HG02938 (cell line): ENCODE measurements around the gene SPOCK3.

Experiments
- ATAC-seq: cut with Tn5 transposase; IDR thresholded peaks from one replicate; pipeline ENCODE4 v1.9.1; 2021; ENCODE audit warnings: mild to moderate bottlenecking, moderate library complexity; ENCODE audit not compliant: unreplicated experiment

SPOCK3 gene

DNA sequence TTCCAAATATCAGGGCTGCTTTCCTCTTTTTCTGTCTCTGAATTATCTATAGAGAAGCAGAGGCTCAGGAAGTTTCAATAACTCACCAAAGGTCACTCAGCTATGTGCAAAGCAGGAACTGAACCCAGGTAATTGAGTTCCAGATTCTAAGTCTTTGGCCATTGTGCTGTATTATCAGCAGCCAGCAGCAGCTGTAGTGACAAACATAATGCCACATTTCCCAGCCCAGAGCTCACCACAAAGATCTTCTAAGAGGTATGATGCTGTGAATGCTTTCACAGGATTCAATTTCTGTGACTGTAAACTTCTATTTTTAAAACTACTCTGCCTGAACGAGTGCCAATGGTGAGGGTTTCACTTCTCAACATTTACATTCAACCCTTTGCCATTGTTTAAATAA lies 56.4 kb downstream of the SPOCK3 start:
- ATAC-seq, result no peak

DNA sequence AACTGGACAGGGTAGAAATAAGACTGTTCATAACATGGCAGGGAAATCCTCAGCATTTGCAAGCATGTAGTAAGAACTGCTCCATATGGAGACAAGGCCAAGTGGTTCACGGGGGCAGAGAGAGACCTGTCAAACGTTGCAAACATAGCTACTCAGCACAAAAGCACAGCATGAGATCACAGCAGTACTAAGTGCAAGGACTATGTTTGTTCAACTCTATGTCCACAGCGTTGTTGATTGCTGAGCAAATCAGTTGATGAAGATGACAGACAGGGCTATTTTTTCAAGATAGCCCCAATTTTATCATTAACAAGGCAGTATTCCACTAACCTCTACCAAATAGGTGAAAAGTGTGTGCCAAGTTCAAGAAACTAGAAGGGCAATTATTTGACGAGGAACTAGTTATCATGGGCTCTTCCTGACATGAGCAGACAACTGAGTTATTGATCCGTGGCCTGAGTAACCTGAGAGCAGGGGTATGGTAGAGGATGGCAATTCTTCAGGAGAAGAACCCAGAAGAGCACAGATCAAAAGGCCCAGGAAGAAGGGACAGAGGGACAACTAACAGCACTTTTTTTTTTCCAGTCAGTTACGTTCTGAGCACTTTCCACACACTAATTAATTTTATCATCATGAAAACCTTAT lies 57.4 kb downstream of the SPOCK3 start:
- no peak for ATAC-seq

DNA sequence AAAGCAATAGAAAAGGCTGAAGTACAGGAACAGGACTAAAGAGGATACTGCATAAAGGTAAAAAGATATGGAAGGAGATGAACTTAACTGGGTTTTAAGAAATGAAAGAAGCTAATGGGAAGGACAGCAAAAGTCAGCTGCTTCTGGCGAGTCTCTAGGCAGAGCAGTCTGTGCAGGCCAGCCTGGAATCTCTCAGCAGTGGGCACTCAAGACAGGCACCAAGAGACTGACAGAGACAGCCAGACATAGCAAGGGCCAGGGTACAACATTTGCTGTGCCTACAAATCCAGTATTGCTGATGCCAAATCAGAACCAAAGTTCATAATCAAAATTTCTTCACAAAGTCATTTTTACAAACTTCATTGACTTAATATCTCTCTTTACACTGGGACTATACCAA lies 62.4 kb downstream of the SPOCK3 start:
- ATAC-seq, result no peak

DNA sequence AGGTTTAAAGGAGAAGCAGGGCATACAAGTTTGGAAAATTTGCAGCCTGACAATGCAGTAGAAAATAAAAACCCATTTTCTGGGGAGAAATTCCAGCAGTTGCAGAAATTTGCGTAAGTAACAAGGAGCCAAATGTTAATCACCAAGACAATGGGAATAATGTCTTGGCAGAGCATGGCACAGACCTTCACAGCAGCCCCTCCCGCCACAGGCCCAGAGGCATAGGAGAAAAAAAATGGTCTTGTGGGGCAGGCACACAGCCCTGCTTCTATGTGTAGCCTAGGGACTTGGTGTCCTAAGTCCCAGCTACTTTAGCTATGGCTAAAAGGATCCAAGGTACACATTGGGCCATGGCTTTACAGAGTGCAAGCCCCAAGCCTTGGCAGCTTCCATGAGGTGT lies 65.7 kb downstream of the SPOCK3 start:
- ATAC-seq, result no peak

DNA sequence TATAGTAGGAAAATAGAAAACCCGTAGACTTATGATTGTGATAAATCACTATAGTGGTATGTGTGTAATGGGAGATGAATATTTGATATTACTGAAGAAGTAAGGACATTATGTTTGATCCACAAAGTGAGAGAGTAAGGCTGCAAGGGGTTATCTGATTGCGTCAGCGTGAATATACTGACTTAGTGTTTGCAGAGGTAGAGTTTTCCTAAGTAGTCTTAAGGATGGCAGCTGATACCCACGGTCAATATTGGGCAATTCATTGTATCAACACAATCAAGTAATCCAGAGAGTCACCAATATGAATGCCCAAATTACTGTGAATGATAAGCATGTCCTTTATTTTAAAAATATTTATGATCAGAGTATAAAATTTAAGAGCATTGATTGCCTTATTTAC lies 83.7 kb downstream of the SPOCK3 start:
- no peak for ATAC-seq

DNA sequence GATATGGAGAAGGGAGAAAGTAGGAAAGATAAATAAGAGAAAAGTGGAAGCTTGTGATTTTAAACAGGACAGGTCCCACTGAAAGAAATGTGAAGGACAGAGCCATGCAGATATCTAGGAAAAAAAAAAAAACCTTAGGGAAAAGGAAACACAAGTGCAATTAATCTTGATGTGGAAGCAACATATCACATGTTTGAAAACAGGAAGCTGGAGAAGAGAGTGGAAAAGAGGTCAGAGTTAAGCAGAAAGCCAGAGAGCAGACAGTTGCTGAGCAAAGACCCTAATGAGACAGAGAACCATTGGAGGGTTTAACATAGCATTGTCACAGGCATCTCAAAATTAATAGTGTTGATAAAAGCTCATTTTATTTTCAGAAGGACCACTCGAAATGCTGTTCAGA lies 89.7 kb downstream of the SPOCK3 start:
- ATAC-seq, result no peak

DNA sequence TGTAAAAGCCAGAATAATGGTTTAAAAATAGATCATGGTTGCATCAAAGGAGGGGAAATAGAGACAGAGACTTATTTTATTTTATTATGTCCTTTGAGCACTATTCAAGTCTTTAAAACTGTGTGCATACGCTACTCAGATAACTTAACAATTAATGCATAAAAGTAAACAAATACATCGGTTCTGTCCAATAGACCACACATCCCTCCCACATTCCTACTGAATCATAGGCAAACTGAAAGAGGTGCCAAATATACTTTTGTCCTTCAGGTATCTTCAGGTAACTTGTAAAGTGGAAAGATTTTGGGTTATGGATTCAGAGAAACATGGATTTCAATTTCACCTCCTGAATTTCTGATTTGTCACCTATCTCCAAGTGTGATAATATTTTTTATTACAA lies 91.3 kb downstream of the SPOCK3 start:
- no peak for ATAC-seq

DNA sequence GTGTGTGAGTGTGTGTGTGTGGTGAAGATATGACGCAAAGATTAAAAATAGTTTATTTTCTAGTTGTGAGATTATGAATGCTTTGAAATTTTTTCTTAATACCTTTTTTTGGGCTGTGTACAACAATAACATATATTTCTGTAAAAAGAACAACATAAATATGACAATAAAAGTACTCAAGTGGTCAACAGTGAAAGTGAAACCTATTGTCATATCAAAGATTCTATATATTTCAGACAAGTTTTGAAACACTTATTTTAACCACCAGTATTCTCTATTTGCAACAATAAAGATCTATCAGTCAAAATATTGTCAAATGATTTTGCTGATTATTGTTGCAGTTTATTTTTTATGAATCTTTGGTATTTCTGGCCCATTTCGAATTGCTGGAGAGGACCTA lies 98.0 kb downstream of the SPOCK3 start:
- no peak for ATAC-seq

DNA sequence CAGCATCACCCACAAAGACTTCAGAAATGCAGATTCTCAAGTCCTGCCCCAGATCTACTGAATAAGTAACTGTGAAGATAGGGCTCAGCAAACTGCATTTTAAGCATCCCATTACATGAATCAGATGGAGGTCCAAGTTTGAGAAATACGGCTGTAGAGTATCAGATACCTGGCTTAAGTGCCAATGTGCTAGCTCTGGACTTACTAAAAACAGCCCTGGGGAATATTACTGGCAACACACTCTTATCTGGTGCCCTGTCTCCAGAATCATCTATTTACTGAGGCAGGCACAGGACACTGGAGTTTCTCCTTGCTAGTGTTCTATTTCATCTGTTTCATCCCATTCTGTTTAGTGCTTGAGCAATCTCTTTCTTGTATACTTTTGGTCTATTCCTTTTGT lies 105.1 kb downstream of the SPOCK3 start:
- no peak for ATAC-seq

DNA sequence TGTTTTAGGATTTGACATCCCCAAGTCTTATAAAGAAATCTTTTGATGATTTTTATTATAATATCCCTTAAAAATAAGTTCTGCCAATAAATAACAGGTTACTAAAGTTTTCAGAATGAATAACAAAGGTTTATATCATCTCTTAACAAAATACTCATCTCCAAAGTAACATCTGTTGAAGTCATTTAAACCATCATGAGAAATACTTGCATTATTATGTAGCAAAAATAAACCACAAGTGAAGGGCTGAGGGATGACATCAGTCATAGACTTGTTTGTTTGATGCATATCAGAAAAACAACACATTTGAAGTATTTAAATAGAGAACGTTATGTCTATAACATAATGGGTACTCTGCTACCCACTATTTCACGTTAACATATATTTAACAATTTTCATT lies 114.9 kb downstream of the SPOCK3 start:
- ATAC-seq, result no peak

DNA sequence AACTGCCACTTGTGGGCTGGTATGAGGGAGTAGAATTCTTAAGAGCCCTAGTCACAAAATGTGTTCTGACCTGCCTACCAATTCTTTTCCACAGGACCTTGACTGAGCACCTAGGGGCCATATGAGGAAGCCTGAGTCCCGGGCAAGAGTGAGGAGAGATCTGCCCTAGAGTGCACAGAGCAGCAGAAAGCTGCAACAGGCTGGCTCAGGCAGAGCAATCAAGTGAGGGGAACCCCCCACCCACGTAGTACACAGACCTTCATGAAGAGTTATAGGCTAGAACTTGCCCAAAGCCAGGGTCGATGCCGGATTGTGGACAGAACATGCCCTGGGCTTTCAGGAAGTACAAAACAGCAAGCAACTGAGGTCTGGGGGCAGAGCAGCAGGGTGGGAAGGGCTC lies 117.0 kb downstream of the SPOCK3 start:
- ATAC-seq, result no peak

DNA sequence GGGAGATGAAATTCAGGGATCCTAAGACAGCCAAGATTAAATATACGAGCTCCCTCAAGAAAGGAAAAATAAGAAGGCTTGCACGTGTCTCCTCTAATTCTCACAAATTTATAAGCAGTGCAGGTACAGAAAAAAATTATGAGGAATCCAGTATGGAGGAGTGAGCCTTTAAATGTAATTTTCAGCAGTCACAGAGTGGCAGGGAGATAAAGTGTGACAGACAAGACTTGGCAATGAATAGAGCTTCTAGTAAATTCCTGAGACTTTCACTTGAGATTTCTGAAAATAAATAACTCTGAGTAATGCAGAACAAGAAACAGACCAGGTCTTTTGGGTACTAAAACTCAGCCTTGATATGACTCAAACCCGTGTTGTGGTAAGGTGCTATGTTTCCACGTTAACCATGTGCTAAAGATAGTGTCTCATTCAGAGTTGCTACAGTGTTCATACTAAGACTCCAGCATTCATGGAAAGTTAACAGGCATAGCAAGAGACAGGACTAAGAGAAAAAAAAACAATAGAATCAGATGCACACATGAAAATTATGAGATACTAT lies 119.8 kb downstream of the SPOCK3 start:
- ATAC-seq, result peak; percentile 58

DNA sequence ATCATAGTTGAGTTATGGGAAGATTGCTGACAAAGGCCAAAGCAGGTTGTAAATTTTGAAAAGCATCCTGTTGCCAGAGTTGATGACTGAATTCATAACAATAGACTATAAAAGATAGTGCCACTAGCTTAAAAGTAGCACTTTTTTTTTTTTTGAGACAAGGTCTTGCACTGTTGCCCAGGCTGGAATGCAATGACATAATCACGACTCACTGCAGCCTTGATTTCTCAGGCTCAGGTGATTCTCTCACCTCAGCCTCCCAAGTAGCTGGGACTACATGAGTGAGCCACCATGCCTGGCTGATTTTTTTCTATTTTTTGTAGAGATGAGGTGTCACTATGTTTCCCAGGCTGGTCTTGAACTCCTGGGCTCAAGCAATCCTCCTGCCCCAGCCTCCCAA lies 122.7 kb downstream of the SPOCK3 start:
- ATAC-seq, result no peak

DNA sequence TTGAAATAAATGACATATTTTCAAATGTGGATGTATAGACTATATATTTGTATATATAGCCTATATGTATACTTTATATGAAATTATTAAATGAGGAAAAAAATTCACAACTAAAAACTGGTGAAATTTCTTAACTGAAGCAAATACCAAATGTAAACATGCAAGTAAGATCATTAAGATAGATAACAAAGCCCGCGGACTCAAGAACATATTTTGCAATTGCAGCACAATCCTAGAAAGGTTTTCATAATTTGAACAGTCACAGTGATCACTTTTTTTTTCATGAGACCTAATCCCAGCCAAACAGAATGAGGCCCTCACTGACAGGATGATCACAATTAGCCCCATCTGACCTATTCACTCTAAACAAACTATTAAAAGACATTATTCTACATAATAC lies 123.2 kb downstream of the SPOCK3 start:
- ATAC-seq, result no peak

DNA sequence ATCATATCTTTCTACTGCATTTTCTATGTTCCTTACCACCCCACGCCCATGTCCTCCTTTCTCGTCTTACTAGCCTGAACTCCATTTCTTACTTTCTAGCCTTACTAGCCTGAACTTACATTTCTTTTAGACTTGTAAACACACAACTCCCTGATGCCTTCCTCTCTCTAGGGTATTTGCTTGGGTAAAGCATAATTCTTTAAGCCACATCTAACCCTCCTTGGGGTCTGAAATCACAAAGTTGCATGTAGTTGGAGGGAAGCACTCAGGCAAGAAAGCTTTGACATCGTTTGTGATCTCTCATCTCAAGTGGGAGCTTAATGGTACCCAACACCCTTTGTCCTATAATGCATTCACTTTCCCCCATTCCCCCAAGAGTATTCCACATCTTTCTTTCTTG lies 124.4 kb downstream of the SPOCK3 start:
- ATAC-seq, result no peak

DNA sequence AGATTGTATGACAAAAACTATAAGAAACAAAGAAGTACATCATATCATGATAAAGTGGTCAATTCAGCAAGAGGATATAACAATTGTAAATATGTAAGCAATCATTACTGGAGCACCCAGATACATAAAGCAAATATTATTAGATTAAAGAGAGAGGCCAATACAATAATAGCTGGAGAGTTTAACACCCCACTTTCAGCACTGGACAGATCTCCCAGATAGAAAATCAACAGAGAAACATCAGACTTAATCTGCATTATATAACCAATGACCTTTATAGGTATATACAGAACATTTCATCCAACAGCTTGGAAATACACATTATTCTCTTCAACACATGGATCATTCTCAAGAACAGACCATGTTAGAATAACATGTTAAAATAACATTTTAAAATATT lies 128.4 kb downstream of the SPOCK3 start:
- no peak for ATAC-seq

DNA sequence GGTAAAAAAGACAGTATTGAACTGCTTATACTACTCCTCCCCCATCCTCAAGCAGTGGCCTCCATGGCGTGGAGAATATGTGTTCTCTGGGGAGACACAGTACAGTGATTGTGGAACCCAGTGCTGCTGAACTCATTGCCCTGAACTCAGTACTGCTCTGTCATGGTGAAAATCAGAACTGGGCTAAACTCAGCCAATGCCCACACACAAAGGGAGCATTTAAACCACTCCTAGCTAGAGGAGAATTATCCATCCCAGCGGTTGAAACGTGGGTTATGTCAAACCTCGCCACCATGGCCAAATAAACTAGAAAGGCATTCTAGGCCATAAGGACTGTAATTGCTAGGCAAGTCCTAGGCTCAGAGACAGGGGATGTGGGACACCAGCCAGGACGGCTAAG lies 131.8 kb downstream of the SPOCK3 start:
- no peak for ATAC-seq

DNA sequence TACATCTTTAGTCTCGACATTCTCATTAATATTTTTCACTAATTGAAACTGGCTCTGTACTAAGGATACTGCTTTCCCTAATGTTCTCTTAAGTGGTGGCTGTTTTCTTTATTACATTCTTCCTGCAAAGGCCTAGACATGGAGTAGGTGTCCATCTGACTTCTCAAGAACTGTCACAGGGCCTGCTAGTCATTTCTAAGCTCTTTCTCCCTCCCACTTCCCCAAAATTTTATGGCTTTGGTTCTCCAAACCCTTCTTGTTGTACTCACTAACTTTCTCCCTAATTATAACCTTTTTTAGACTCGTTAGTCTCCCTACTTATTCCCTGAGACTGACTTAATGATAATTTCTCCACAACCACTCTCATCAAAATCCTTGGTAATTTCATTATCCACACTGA lies 133.3 kb downstream of the SPOCK3 start:
- ATAC-seq, result no peak

DNA sequence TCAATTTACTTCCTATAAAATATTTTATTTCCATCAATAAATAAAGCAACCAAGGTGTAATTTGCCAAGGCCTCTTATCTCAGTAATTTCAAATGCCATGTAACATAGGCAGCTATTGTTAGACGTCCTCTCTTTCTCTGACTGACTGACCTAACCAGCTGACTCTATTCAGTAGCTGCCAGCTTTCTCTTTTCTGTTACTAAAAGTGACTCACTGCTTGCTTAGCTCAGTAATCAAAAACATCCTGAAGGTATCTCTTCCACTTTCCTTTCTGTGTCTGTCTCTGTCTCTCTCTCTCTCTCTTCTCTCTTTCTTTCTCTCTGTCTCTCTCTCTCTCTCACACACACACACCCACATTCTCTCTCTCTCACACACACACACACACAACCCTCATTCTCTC lies 134.2 kb downstream of the SPOCK3 start:
- ATAC-seq, result peak; percentile 75

DNA sequence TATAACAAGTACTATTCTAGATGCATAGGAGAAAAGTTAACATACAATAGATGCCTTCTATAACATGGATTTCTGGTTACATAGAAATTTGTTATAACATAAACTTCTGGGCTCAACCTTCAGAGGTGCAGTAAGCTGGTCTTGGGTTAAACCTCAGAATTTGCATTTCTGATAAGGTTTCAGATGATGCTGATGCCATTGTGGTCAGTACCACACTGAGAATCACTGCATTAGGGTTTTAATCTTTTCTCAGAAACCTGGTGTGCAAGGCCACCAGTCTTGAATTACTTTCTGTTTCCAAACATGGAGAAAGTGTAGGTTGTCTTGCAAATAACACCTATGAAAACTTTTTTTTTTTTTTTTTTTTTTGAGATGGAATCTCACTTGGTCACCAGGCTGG lies 146.2 kb downstream of the SPOCK3 start:
- ATAC-seq, result peak; percentile 79

DNA sequence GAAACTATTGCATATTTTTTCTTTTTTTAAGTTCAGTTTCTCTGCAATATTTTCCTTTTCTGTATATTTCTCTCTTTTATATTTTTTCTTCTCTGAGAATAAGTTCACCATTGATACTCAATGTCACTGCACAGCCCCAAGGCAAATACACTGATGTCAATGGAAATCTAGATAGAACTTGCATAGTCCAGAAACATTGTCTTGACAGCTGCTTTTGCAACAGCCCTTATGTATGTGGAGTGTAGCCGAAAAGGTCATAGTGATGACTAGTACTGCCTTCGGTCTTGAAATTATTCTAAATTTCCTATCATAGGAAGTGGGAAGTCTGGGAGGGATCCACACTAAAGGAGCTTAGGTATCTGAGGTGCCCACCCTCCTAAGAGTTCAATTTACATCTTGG lies 150.0 kb downstream of the SPOCK3 start:
- no peak for ATAC-seq

DNA sequence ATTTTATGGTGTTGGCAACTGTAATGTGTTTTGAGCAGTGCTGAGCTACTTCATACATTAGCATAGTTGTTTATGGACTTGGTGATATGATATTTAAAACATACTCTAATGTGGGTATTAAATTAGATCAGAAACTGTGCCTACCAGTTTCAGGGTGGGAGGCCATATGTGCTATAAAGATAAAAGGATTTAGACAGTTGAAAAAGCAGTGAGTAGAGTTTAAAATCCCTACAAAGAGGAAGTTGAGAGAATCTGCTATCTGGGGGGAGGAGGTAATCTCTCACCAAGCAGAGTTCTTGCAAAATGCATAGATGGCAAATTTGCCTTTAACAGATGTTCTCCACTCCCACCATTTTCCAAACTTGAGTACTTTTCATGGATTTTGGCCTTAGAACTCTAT lies 154.5 kb downstream of the SPOCK3 start:
- no peak for ATAC-seq

DNA sequence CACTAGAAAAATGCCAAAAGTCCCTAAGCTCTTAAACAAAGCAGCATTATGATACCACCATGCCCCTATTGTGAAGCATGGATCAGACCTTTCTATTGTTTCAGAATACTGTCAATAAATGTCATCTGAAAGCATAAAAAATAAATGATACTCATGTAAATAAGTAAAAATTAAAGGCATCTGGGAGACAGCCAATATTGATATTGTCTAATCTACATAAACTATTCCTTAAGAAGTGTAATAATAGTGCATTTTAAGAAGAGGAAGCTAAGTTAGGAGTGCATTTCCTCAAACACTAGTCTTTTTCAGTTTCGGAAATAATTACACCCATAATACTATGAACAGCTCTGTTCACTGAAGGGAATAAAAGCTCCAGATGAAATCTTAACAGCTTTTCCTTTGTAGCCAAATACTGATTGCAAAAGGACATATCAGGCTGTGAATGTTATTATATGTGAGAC lies 181.6 kb downstream of the SPOCK3 start:
- ATAC-seq, result no peak
